ENCODE measurements around the gene PATZ1.

DNA sequence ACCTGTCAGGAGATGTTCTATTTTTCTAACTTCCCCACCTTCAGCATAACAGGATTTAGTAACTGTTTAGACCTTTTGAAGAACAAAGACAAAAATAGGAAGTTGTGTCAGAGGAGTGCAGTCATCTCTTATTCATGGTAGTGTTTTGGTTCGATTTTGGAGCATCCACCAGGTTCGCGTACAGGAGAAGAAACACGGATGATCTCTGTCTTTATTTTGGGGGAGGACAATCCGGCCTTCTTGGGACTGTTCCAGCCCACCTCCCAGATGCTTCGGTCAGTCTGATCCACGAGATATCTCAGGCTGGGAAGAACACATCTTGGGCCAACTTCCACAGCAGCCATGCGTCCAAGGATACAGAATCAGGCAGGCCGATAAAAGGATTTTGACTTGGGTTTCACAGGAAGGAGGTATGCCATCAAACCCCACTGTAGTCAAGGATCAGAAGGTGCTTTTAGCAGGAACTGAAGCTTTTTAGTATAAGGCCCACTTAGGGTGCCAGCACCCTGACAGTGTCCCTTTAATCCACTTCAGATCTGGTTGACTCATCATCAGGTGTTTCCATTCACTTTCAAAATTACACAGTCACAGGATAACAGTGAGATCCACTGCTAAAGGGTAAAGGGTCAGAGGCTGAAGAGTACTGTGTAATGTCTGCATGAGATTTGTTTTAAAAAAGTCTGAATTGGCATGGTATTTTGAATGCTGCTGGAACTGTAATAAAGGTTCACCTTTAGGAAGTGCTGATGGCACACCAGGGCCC lies 16.5 kb downstream of the PATZ1 start:
- TF ChIP-seq POLR2A (IDR thresholded peaks at IDR 0.05) = no peak
- TF ChIP-seq, protein P1, sequence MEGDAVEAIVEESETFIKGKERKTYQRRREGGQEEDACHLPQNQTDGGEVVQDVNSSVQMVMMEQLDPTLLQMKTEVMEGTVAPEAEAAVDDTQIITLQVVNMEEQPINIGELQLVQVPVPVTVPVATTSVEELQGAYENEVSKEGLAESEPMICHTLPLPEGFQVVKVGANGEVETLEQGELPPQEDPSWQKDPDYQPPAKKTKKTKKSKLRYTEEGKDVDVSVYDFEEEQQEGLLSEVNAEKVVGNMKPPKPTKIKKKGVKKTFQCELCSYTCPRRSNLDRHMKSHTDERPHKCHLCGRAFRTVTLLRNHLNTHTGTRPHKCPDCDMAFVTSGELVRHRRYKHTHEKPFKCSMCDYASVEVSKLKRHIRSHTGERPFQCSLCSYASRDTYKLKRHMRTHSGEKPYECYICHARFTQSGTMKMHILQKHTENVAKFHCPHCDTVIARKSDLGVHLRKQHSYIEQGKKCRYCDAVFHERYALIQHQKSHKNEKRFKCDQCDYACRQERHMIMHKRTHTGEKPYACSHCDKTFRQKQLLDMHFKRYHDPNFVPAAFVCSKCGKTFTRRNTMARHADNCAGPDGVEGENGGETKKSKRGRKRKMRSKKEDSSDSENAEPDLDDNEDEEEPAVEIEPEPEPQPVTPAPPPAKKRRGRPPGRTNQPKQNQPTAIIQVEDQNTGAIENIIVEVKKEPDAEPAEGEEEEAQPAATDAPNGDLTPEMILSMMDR (IDR thresholded peaks at IDR 0.05) = no peak

Data from tibial nerve (tissue), 3 donors.